GM12878 (cell line): Measurements from ENCODE around the gene STEAP1B. TPM values are rescaled to one million over a fixed set of nuclear protein-coding genes. Genes with fewer than 3 reads are reported as not detected.
"Not testable (repeated sequence)": the region's sequence is repeated elsewhere in the genome, so short reads cannot be mapped to it uniquely, and the experiment has no call there.

Experiments
- ATAC-seq: fragments of 200-7000 bp; cut with Tn5 transposase; 3 replicates; pipeline ENCODE4 v1.9.1; 2020; ENCODE audit warnings: mild to moderate bottlenecking, moderate library complexity
- BruUV-seq: library from RNA; stranded (reverse); fragments of 400-500 nt; replicated peaks from 2 replicates; lab custom pipeline; 2021; lab: Mats Ljungman, UMichigan
- CTCF ChIA-PET: fragments of 300-600 bp; sonication (Branson Sonifier 250); formaldehyde crosslinking; extraction: SDS; loops from one replicate; lab custom pipeline; 2021; ENCODE audit warnings: inconsistent platforms; lab: Yijun Ruan, JAX
- POLR2A ChIA-PET: fragments of 350-600 bp; formaldehyde crosslinking; extraction: SDS; loops from one replicate; lab custom pipeline; 2021; ENCODE audit warnings: inconsistent platforms; lab: Charles Lee
- RAD21 ChIA-PET: fragments of 300-600 bp; sonication (Branson Sonifier 250); formaldehyde crosslinking; loops from one replicate; lab custom pipeline; 2023; ENCODE audit warnings: antibody characterized with exemption; ENCODE audit not compliant: unreplicated experiment; lab: Charles Lee
- SMC1A ChIA-PET: fragments of 300-600 bp; sonication (Branson Sonifier 250); formaldehyde crosslinking; loops from one replicate; lab custom pipeline; 2023; ENCODE audit not compliant: unreplicated experiment, uncharacterized antibody; lab: Charles Lee
- DNase-seq: peaks from one replicate; pipeline ENCODE4 v3.0.0-alpha.2; 2011; ENCODE audit warnings: low read depth, low spot score
- FAIRE-seq: peaks from 3 replicates; lab custom pipeline; 2011; peaks lifted over from hg19 to GRCh38; lab: Jason Lieb, UNC
- H2AFZ ChIP-seq: 2 replicates; pipeline ENCODE4 v1.6.0; 2011; ENCODE audit warnings: low read depth, low read length, control low read depth; ENCODE audit not compliant: control insufficient read depth
- H3K27ac ChIP-seq: 2 replicates; pipeline ENCODE4 v1.5.1; 2011; ENCODE audit warnings: control low read depth; ENCODE audit not compliant: control insufficient read depth, insufficient read depth
- H3K27me3 ChIP-seq, 2 experiments: replicated peaks in 1 of 2; 2 replicates each; pipeline versions ENCODE4 v1.6.0 to v1.6.1; 2011; ENCODE audit warnings: low read length in 1 of 2; ENCODE audit not compliant: control insufficient read depth in 2 of 2, insufficient read depth in 2 of 2
- H3K36me3 ChIP-seq, 2 experiments: 2 replicates each; pipeline ENCODE4 v1.5.1; 2011; ENCODE audit warnings: low read length in 1 of 2; ENCODE audit not compliant: control insufficient read depth in 2 of 2, insufficient read depth in 2 of 2
- H3K4me1 ChIP-seq: 2 replicates; pipeline ENCODE4 v1.6.1; 2011; ENCODE audit warnings: mild to moderate bottlenecking, low read length, moderate library complexity, mixed read lengths; ENCODE audit not compliant: control insufficient read depth, insufficient read depth
- H3K4me2 ChIP-seq: 2 replicates; pipeline ENCODE4 v1.6.0; 2011; ENCODE audit warnings: control low read depth; ENCODE audit not compliant: control insufficient read depth, insufficient read depth
- H3K4me3 ChIP-seq: fragments of 200-600 bp; sonication (generic); 2 replicates; pipeline ENCODE4 v1.5.1; 2016
- H3K79me2 ChIP-seq: 2 replicates; pipeline ENCODE4 v1.6.0; 2011; ENCODE audit warnings: low read length; ENCODE audit not compliant: control insufficient read depth, insufficient read depth
- H3K9ac ChIP-seq: 2 replicates; pipeline ENCODE4 v1.8.0; 2011; ENCODE audit warnings: low read length, control low read depth, mixed read lengths; ENCODE audit not compliant: control insufficient read depth, insufficient read depth
- H3K9me3 ChIP-seq: replicated peaks from 3 replicates; pipeline ENCODE4 v1.5.1; 2011; ENCODE audit warnings: mild to moderate bottlenecking, low read length; ENCODE audit not compliant: control insufficient read depth, insufficient read depth
- H4K20me1 ChIP-seq: 2 replicates; pipeline ENCODE4 v1.6.0; 2011; ENCODE audit not compliant: control insufficient read depth, insufficient read depth
- WGBS: methylation state at CpG from one replicate; pipeline ENCODE4 v1.1.6; 2016; ENCODE audit warnings: low lambda C conversion rate; ENCODE audit not compliant: insufficient replicate concordance, insufficient coverage; ENCODE audit errors: missing lambda C conversion rate; 5-methylcytosine and 5-hydroxymethylcytosine counted together
- in situ Hi-C: fragments of 300-500 bp; cut with MboI; formaldehyde crosslinking; loops from 9 replicates; pipeline ENCODE4 v1.14.3; 2018; ENCODE audit warnings: mixed read lengths
- intact Hi-C: fragments of 100-400 bp; cut with micrococcal nuclease; formaldehyde crosslinking; loops from one replicate; pipeline ENCODE4 v1.14.2; 2022; ENCODE audit not compliant: unreplicated experiment
- polyA plus RNA-seq, 11 experiments: library from polyadenylated mRNA; depleted of rRNA in 4 of 11; unstranded in 6 of 11; stranded (reverse) in 5 of 11; fragments of >200 nt; fragmentation: Nextera tagmentation in 4 of 11; fragmentation: Illumina TruSeq in 1 of 11; extraction: Ambion mirVana in 4 of 11; extraction: Trizol in 1 of 11; gene quantifications; 1 replicate in 1 of 11; 2 replicates in 10 of 11; pipeline versions ENCODE4 v1.2.1 to v1.2.3, GENCODE V29; 2011 to 2016; ENCODE audit warnings: inconsistent platforms in 2 of 11, missing spikeins in 2 of 11, low read depth in 1 of 11
- total RNA-seq, 4 experiments: library from RNA; depleted of rRNA in 3 of 4; stranded (reverse); fragments of >200 nt in 3 of 4; fragmentation: Illumina TruSeq in 1 of 4; extraction: Trizol in 1 of 4; gene quantifications; 2 replicates each; pipeline versions ENCODE4 v1.2.1 to v1.2.3, GENCODE V29; 2013 to 2021

Gene STEAP1B
- total and polyA plus RNA-seq, 10 of the 15 experiments (the other 5 are each of a cell fraction or from before 2014, with no cell fraction given): 0.14 TPM; not detected in 9

DNA sequence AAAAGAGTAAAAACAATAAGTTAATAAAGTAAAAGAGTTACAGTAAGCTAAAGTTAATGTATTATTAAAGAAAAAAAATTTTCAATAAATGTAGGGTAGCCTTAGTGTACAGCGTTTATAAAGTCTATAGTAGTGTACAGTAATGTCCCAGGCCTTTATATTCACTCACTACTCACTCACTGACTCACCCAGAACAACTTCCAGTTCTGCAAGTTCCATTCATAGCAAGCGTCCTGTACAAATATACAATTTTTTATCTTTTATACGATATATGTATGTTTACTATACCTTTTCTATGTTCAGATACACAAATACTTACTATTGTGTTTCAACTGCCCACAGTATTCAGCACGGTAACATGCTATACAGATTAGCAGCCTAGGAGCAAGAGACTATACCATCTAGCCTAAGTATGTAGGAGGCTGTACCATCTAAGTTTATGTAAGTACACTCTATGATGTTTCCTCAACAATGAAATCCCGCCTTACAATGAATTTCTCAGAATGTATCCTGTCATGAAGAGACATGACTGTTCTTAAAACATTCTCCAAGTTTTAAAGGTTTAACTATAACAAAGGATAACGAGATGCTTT is 3.6 kb downstream of the STEAP1B start:
- H4K20me1 ChIP-seq, H2AFZ ChIP-seq, POLR2A ChIA-PET, ATAC-seq, H3K27me3 ChIP-seq, H3K9ac ChIP-seq, H3K79me2 ChIP-seq, DNase-seq, in situ Hi-C loops, intact Hi-C loops, H3K9me3 ChIP-seq, H3K36me3 ChIP-seq, H3K4me1 ChIP-seq, FAIRE-seq, RAD21 ChIA-PET, H3K27ac ChIP-seq, H3K4me3 ChIP-seq, H3K4me2 ChIP-seq, BruUV-seq: not testable (repeated sequence)
- WGBS: 31% methylated on average over 6 of the region's 6 CpGs
- ChIA-PET SMC1A (interaction anchor here (0.6 kb wide), 1 partner anchor 299 kb away, joined by 3 read pairs; no protein-coding TSS in a partner anchor), CTCF (interaction anchor here (1.1 to 2.0 kb wide), 3 partner anchors 17 to 388 kb away, joined by 3 to 7 read pairs (median 5); no protein-coding TSS in a partner anchor)

DNA sequence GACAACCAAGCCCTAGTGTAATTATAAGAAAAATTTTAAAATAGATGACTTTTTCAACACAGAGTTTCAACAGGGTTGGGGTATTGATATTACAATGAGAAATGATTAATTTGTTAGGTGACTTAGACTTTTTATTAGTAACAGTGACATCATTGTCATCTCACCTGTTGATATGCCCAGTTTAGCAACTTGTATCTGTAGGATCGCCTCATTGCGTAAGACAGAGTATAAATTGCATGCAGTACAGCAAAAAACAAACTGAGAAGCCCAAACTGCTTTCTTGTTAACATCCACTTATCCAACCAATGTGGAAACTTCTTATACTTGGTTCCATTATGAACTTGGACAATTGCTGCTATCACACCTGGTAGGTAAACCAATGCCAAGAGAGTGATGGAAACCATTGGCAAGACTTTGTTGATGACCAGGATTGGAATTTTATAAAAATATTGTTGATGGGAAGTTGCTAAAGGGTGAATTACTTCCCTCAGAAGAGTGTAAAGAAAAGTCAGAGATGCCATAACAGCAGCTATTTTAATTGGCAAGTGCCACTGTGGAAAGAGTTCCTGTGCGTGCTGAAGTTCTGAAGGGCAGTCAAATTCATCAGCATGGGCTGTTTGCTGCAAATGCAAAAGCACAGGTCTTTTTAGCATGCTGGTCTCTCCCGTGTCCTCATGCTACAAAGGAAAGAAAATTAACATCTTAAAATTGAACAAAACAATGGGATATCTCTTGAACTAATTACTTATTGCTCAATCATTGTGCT is 6.6 kb downstream of the STEAP1B start:
- H3K9me3 ChIP-seq, in situ Hi-C loops, H3K27ac ChIP-seq, H4K20me1 ChIP-seq, FAIRE-seq, H3K4me1 ChIP-seq, RAD21 ChIA-PET, SMC1A ChIA-PET, H3K4me2 ChIP-seq, intact Hi-C loops, H3K4me3 ChIP-seq, H3K79me2 ChIP-seq, CTCF ChIA-PET, ATAC-seq, H2AFZ ChIP-seq, H3K9ac ChIP-seq, H3K27me3 ChIP-seq, BruUV-seq, DNase-seq, POLR2A ChIA-PET, H3K36me3 ChIP-seq: not testable (repeated sequence)
- 60% methylated on average over 4 of the region's 4 CpGs for WGBS
